Fibroblast of lung (primary cell): Measurements from ENCODE around the gene PGM1. TPM values are rescaled to one million over a fixed set of nuclear protein-coding genes. Genes with fewer than 3 reads are reported as not detected.

ENCODE experiments used
- DNase-seq, 2 donors: peaks; one replicate each; pipeline versions ENCODE4 v3.0.0 to v3.0.0-alpha.2; 2010; ENCODE audit warnings: low read depth in 2 of 2
- H2AFZ ChIP-seq: 2 replicates; pipeline ENCODE4 v1.5.1; 2012; ENCODE audit warnings: low read length, control low read depth, inconsistent platforms
- H3K27ac ChIP-seq: 2 replicates; pipeline ENCODE4 v1.5.1; 2011; ENCODE audit warnings: low read length, control low read depth; ENCODE audit not compliant: insufficient read depth
- H3K27me3 ChIP-seq: 2 replicates; pipeline ENCODE4 v1.5.1; 2011; ENCODE audit warnings: mild to moderate bottlenecking, low read length; ENCODE audit not compliant: control insufficient read depth, insufficient read depth
- H3K36me3 ChIP-seq: 2 replicates; pipeline ENCODE4 v1.5.1; 2011; ENCODE audit warnings: low read length; ENCODE audit not compliant: control insufficient read depth, insufficient read depth
- H3K4me1 ChIP-seq: 2 replicates; pipeline ENCODE4 v1.5.1; 2011; ENCODE audit warnings: low read length; ENCODE audit not compliant: control insufficient read depth, insufficient read depth; ENCODE audit errors: extremely low read depth
- H3K4me2 ChIP-seq: 2 replicates; pipeline ENCODE4 v1.5.1; 2011; ENCODE audit warnings: low read length, control low read depth; ENCODE audit not compliant: insufficient read depth; ENCODE audit errors: extremely low read depth
- H3K4me3 ChIP-seq, 4 experiments: fragments of 200-600 bp in 1 of 4; sonication (generic) in 1 of 4; replicated peaks in 1 of 4; 2 replicates each; pipeline ENCODE4 v1.5.1; 2011 to 2016; ENCODE audit warnings: low read length in 4 of 4, low read depth in 3 of 4, mild to moderate bottlenecking in 3 of 4, control low read depth in 2 of 4, inconsistent platforms in 1 of 4, mixed read lengths in 1 of 4; ENCODE audit not compliant: insufficient read depth in 1 of 4; ENCODE audit errors: control extremely low read depth in 1 of 4
- H3K79me2 ChIP-seq: 2 replicates; pipeline ENCODE4 v1.5.1; 2012; ENCODE audit warnings: mild to moderate bottlenecking, low read length, inconsistent platforms; ENCODE audit not compliant: control insufficient read depth, insufficient read depth
- H3K9ac ChIP-seq: 2 replicates; pipeline ENCODE4 v1.5.1; 2011; ENCODE audit warnings: mild to moderate bottlenecking, low read length, control low read depth; ENCODE audit not compliant: insufficient read depth
- H3K9me3 ChIP-seq: 2 replicates; pipeline ENCODE4 v1.5.1; 2012; ENCODE audit warnings: low read depth, low read length; ENCODE audit not compliant: control insufficient read depth, insufficient read depth
- H4K20me1 ChIP-seq: 2 replicates; pipeline ENCODE4 v1.5.1; 2011; ENCODE audit warnings: low read length; ENCODE audit not compliant: control insufficient read depth, insufficient read depth; ENCODE audit errors: extremely low read depth
- CTCF ChIP-seq, 2 donors: IDR thresholded peaks in 1 of 2; conservative IDR thresholded peaks in 1 of 2; 1 replicate in 1 of 2; 2 replicates in 1 of 2; pipeline ENCODE4 v1.5.1; 2011 to 2012; ENCODE audit warnings: low read length in 2 of 2, control low read depth in 1 of 2, inconsistent platforms in 1 of 2, low read depth in 1 of 2, mild to moderate bottlenecking in 1 of 2
- EZH2 ChIP-seq: IDR thresholded peaks from 2 replicates; pipeline ENCODE4 v1.5.1; 2012; ENCODE audit warnings: low read length, control low read depth, mild to moderate bottlenecking; ENCODE audit errors: missing control alignments
- polyA plus RNA-seq, 2 donors: library from polyadenylated mRNA; depleted of rRNA in 1 of 2; stranded (reverse) in 1 of 2; unstranded in 1 of 2; fragments of >200 nt; gene quantifications; 2 replicates each; pipeline ENCODE4 v1.2.1, GENCODE V29; 2011 to 2012; ENCODE audit warnings: missing spikeins in 1 of 2
- total RNA-seq: library from RNA; depleted of rRNA; stranded (reverse); fragments of >200 nt; gene quantifications from 2 replicates; pipeline ENCODE4 v1.2.1, GENCODE V29; 2014

The PGM1 gene
- total and polyA plus RNA-seq, 2 donors (not counting 1 experiment from before 2014, with no cell fraction given), result 43.7 to 51.4 TPM

GRCh38 chr1:63663873-63664272 is 70.7 kb downstream of the PGM1 start:
- peak in 1 of 2 donors; percentile 54 for DNase-seq
- Histone ChIP-seq H3K36me3 (no peaks in the 10 kb centered on the region), H3K9ac (no peak overlapping the region), H2AFZ (no peak overlapping the region), H3K9me3 (no peaks in the 10 kb centered on the region), H3K4me2 (no peak overlapping the region), H3K79me2 (no peaks in the 10 kb centered on the region), H3K27me3 (no peaks in the 10 kb centered on the region), H3K27ac (no peak overlapping the region), H4K20me1 (no peaks in the 10 kb centered on the region), H3K4me1 (peaks cover 10% of the 10 kb centered on the region), H3K4me3 (no peak overlapping the region)
- TF ChIP-seq CTCF (conservative IDR thresholded peaks at IDR 0.05 in 1 of 2, IDR thresholded peaks at IDR 0.05 in 1 of 2; ENCODE audit: low read depth in 1 of 2, low read length in 2 of 2) (no peak), EZH2 (no peak)

GRCh38 chr1:63664742-63665141 is 71.5 kb downstream of the PGM1 start:
- no peak overlapping the region for H3K4me3 ChIP-seq
- H3K27ac ChIP-seq, result no peak overlapping the region
- H3K9me3 ChIP-seq, result no peaks in the 10 kb centered on the region
- H3K79me2 ChIP-seq, result no peaks in the 10 kb centered on the region
- no peaks in the 10 kb centered on the region for H4K20me1 ChIP-seq
- H3K4me2 ChIP-seq, result no peak overlapping the region
- no peak for DNase-seq
- H3K27me3 ChIP-seq, result no peaks in the 10 kb centered on the region
- TF ChIP-seq EZH2, result no peak
- H3K36me3 ChIP-seq, result no peaks in the 10 kb centered on the region
- H3K9ac ChIP-seq, result no peak overlapping the region
- no peak overlapping the region for H2AFZ ChIP-seq
- peaks cover 10% of the 10 kb centered on the region for H3K4me1 ChIP-seq

- H3K4me2 ChIP-seq, result no peak overlapping the region
- H3K9ac ChIP-seq, result no peak overlapping the region
- H2AFZ ChIP-seq, result no peak overlapping the region
- peaks cover 10% of the 10 kb centered on the region for H3K4me1 ChIP-seq
- no peaks in the 10 kb centered on the region for H3K27me3 ChIP-seq
- no peaks in the 10 kb centered on the region for H3K9me3 ChIP-seq
- TF ChIP-seq EZH2 (no peak), CTCF (conservative IDR thresholded peaks at IDR 0.05 in 1 of 2, IDR thresholded peaks at IDR 0.05 in 1 of 2; ENCODE audit: low read depth in 1 of 2, low read length in 2 of 2) (no peak)
- H3K79me2 ChIP-seq, result no peaks in the 10 kb centered on the region
- H3K36me3 ChIP-seq, result no peaks in the 10 kb centered on the region
- H3K27ac ChIP-seq, result no peak overlapping the region
- DNase-seq, result no peak
- no peak overlapping the region for H3K4me3 ChIP-seq
- no peaks in the 10 kb centered on the region for H4K20me1 ChIP-seq
These were observed 72.2 kb downstream of the PGM1 start for GRCh38 chr1:63665410-63665809.
